Measurements from ENCODE around the gene PPP1R36. TPM values are rescaled to one million over a fixed set of nuclear protein-coding genes. Genes with fewer than 3 reads are reported as not detected.
"Not testable (repeated sequence)": the region's sequence is repeated elsewhere in the genome, so short reads cannot be mapped to it uniquely, and the experiment has no call there.

Gene PPP1R36
- polyA plus RNA-seq, 1 donor, result 2.6 TPM

GRCh38 chr14:64506721-64507120 is 43.0 kb upstream of the PPP1R36 start:
- WGBS (ENCODE audit: insufficient coverage, low lambda C conversion rate), result 50% methylated on average over 2 of the region's 3 CpGs
- Histone ChIP-seq H3K9me3 (ENCODE audit: control insufficient read depth, low read depth, low read length) (peaks cover 3% of the 10 kb centered on the region), H3K36me3 (ENCODE audit: control insufficient read depth, insufficient read depth, low read length) (no peaks in the 10 kb centered on the region), H3K27ac (ENCODE audit: low read length) (no peak overlapping the region), H3K4me3 (ENCODE audit: low read length) (peak overlapping the region; percentile 2), H3K27me3 (ENCODE audit: control insufficient read depth, insufficient read depth, low read length) (no peaks in the 10 kb centered on the region), H3K4me1 (ENCODE audit: control insufficient read depth, insufficient read depth, low read length) (peaks cover 21% of the 10 kb centered on the region)
- DNase-seq, result no peak

- H3K4me3 ChIP-seq (ENCODE audit: low read length), result no peak overlapping the region
- peaks cover 3% of the 10 kb centered on the region for H3K9me3 ChIP-seq (ENCODE audit: control insufficient read depth, low read depth, low read length)
- peaks cover 12% of the 10 kb centered on the region for H3K4me1 ChIP-seq (ENCODE audit: control insufficient read depth, insufficient read depth, low read length)
- H3K36me3 ChIP-seq (ENCODE audit: control insufficient read depth, insufficient read depth, low read length), result no peaks in the 10 kb centered on the region
- no peak overlapping the region for H3K27ac ChIP-seq (ENCODE audit: low read length)
- DNase-seq, result no peak
- WGBS (ENCODE audit: insufficient coverage, low lambda C conversion rate), result no CpG with 5 or more reads among the region's 4 CpGs
- no peaks in the 10 kb centered on the region for H3K27me3 ChIP-seq (ENCODE audit: control insufficient read depth, insufficient read depth, low read length)
Observed at GRCh38 chr14:64507376-64508156, 42.2 kb upstream of the PPP1R36 start.

- Histone ChIP-seq H3K9me3 (ENCODE audit: control insufficient read depth, low read depth, low read length) (peaks cover under 1% of the 10 kb centered on the region), H3K27me3 (ENCODE audit: control insufficient read depth, insufficient read depth, low read length) (no peaks in the 10 kb centered on the region), H3K4me1 (ENCODE audit: control insufficient read depth, insufficient read depth, low read length) (peaks cover 10% of the 10 kb centered on the region), H3K4me3 (ENCODE audit: low read length) (no peak overlapping the region), H3K36me3 (ENCODE audit: control insufficient read depth, insufficient read depth, low read length) (no peaks in the 10 kb centered on the region), H3K27ac (ENCODE audit: low read length) (no peak overlapping the region)
- no peak for DNase-seq
- WGBS (ENCODE audit: insufficient coverage, low lambda C conversion rate), result no CpG with 5 or more reads among the region's 1 CpG
Observed at GRCh38 chr14:64508215-64508776, 41.5 kb upstream of the PPP1R36 start.

GRCh38 chr14:64509036-64509435 is 40.7 kb upstream of the PPP1R36 start:
- H3K27me3 ChIP-seq (ENCODE audit: control insufficient read depth, insufficient read depth, low read length), result no peaks in the 10 kb centered on the region
- no peaks in the 10 kb centered on the region for H3K36me3 ChIP-seq (ENCODE audit: control insufficient read depth, insufficient read depth, low read length)
- H3K27ac ChIP-seq (ENCODE audit: low read length), result no peak overlapping the region
- H3K9me3 ChIP-seq (ENCODE audit: control insufficient read depth, low read depth, low read length), result no peaks in the 10 kb centered on the region
- H3K4me1 ChIP-seq (ENCODE audit: control insufficient read depth, insufficient read depth, low read length), result peaks cover 10% of the 10 kb centered on the region
- DNase-seq, result no peak
- WGBS (ENCODE audit: insufficient coverage, low lambda C conversion rate), result no CpG with 5 or more reads among the region's 8 CpGs
- no peak overlapping the region for H3K4me3 ChIP-seq (ENCODE audit: low read length)

- Histone ChIP-seq H3K4me3 (ENCODE audit: low read length) (no peak overlapping the region), H3K27ac (ENCODE audit: low read length) (no peak overlapping the region), H3K36me3 (ENCODE audit: control insufficient read depth, insufficient read depth, low read length) (no peaks in the 10 kb centered on the region), H3K27me3 (ENCODE audit: control insufficient read depth, insufficient read depth, low read length) (no peaks in the 10 kb centered on the region), H3K9me3 (ENCODE audit: control insufficient read depth, low read depth, low read length) (no peaks in the 10 kb centered on the region), H3K4me1 (ENCODE audit: control insufficient read depth, insufficient read depth, low read length) (peaks cover 6% of the 10 kb centered on the region)
- DNase-seq, result peak; percentile 36 to 65
- WGBS (ENCODE audit: insufficient coverage, low lambda C conversion rate), result no CpG with 5 or more reads among the region's 4 CpGs
Observed at GRCh38 chr14:64510825-64511671, 38.7 kb upstream of the PPP1R36 start.

GRCh38 chr14:64513271-64513670 is 36.5 kb upstream of the PPP1R36 start:
- no peak for DNase-seq
- H3K4me3 ChIP-seq (ENCODE audit: low read length), result no peak overlapping the region
- H3K9me3 ChIP-seq (ENCODE audit: control insufficient read depth, low read depth, low read length), result no peaks in the 10 kb centered on the region
- H3K27ac ChIP-seq (ENCODE audit: low read length), result no peak overlapping the region
- H3K4me1 ChIP-seq (ENCODE audit: control insufficient read depth, insufficient read depth, low read length), result no peaks in the 10 kb centered on the region
- no peaks in the 10 kb centered on the region for H3K27me3 ChIP-seq (ENCODE audit: control insufficient read depth, insufficient read depth, low read length)
- no peaks in the 10 kb centered on the region for H3K36me3 ChIP-seq (ENCODE audit: control insufficient read depth, insufficient read depth, low read length)
- 95% methylated on average over 2 of the region's 2 CpGs for WGBS (ENCODE audit: insufficient coverage, low lambda C conversion rate)

- no CpG with 5 or more reads among the region's 1 CpG for WGBS (ENCODE audit: insufficient coverage, low lambda C conversion rate)
- H3K4me1 ChIP-seq (ENCODE audit: control insufficient read depth, insufficient read depth, low read length), result no peaks in the 10 kb centered on the region
Observed at GRCh38 chr14:64515053-64515452, 34.7 kb upstream of the PPP1R36 start.

GRCh38 chr14:64516969-64517368 is 32.8 kb upstream of the PPP1R36 start:
- DNase-seq, result no peak
- Histone ChIP-seq H3K27ac (ENCODE audit: low read length) (no peak overlapping the region), H3K4me1 (ENCODE audit: control insufficient read depth, insufficient read depth, low read length) (no peaks in the 10 kb centered on the region), H3K27me3 (ENCODE audit: control insufficient read depth, insufficient read depth, low read length) (no peaks in the 10 kb centered on the region), H3K4me3 (ENCODE audit: low read length) (no peak overlapping the region), H3K9me3 (ENCODE audit: control insufficient read depth, low read depth, low read length) (no peaks in the 10 kb centered on the region), H3K36me3 (ENCODE audit: control insufficient read depth, insufficient read depth, low read length) (peaks cover 6% of the 10 kb centered on the region)
- no CpG with 5 or more reads among the region's 1 CpG for WGBS (ENCODE audit: insufficient coverage, low lambda C conversion rate)

More at GRCh38 chr14:64515053-64515452, 34.7 kb upstream of the PPP1R36 start:
- H3K36me3 ChIP-seq (ENCODE audit: control insufficient read depth, insufficient read depth, low read length), result no peaks in the 10 kb centered on the region
- no peaks in the 10 kb centered on the region for H3K27me3 ChIP-seq (ENCODE audit: control insufficient read depth, insufficient read depth, low read length)
- H3K9me3 ChIP-seq (ENCODE audit: control insufficient read depth, low read depth, low read length), result no peaks in the 10 kb centered on the region
- H3K4me3 ChIP-seq (ENCODE audit: low read length), result no peak overlapping the region
- no peak for DNase-seq
- H3K27ac ChIP-seq (ENCODE audit: low read length), result no peak overlapping the region

- H3K4me1 ChIP-seq (ENCODE audit: control insufficient read depth, insufficient read depth, low read length); H3K4me3 ChIP-seq (ENCODE audit: low read length); H3K27me3 ChIP-seq (ENCODE audit: control insufficient read depth, insufficient read depth, low read length); H3K27ac ChIP-seq (ENCODE audit: low read length); H3K9me3 ChIP-seq (ENCODE audit: control insufficient read depth, low read depth, low read length); DNase-seq: not testable (repeated sequence)
- no CpG with 5 or more reads among the region's 6 CpGs for WGBS (ENCODE audit: insufficient coverage, low lambda C conversion rate)
- peaks cover 13% of the 10 kb centered on the region for H3K36me3 ChIP-seq (ENCODE audit: control insufficient read depth, insufficient read depth, low read length)
Observed at GRCh38 chr14:64517667-64518066, 32.1 kb upstream of the PPP1R36 start.

GRCh38 chr14:64518229-64518628 is 31.5 kb upstream of the PPP1R36 start:
- Histone ChIP-seq H3K9me3 (ENCODE audit: control insufficient read depth, low read depth, low read length) (no peaks in the 10 kb centered on the region), H3K4me1 (ENCODE audit: control insufficient read depth, insufficient read depth, low read length) (no peaks in the 10 kb centered on the region), H3K27me3 (ENCODE audit: control insufficient read depth, insufficient read depth, low read length) (no peaks in the 10 kb centered on the region), H3K36me3 (ENCODE audit: control insufficient read depth, insufficient read depth, low read length) (peaks cover 17% of the 10 kb centered on the region), H3K4me3 (ENCODE audit: low read length) (no peak overlapping the region), H3K27ac (ENCODE audit: low read length) (no peak overlapping the region)
- no peak for DNase-seq
- 76% methylated on average over 3 of the region's 4 CpGs for WGBS (ENCODE audit: insufficient coverage, low lambda C conversion rate)

Measured in large intestine (tissue), 3 donors.